Measurements from ENCODE around the gene C11orf42. TPM values are rescaled to one million over a fixed set of nuclear protein-coding genes. Genes with fewer than 3 reads are reported as not detected.
A peak's percentile ranks its signal among the peaks of the same experiment; 100 is the strongest.

The C11orf42 gene
- total RNA-seq, 1 experiment from 2014 or later, result not detected

DNA sequence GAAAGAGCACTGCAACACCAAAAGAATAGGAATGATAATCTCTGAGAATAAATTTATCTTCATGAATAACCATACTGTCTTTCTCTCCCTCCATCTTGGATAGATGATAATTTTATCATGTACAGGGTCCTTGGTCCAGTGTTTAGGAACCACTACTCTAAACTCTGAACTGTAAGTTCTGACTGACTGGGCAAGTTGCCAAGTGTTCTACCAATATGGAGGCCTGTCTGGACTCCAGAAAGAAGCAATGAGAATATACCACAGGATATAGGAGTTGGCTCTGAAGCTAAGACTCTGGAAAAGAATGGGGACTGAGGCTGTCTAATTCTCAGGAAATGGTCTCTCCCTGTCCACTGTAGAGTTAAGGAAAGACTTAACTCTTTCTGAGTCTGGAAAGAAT is 27.5 kb downstream of the C11orf42 start:
- Histone ChIP-seq H3K9me3 (ENCODE audit: low read depth, low read length, poor library complexity, severe bottlenecking) (no peaks in the 10 kb centered on the region), H3K27me3 (replicated peaks; ENCODE audit: insufficient read depth, low read depth, low read length, poor library complexity) (no peaks in the 10 kb centered on the region), H3K27ac (ENCODE audit: low read depth, low read length, poor library complexity, severe bottlenecking) (no peak overlapping the region), H3K36me3 (ENCODE audit: insufficient read depth, low read length, poor library complexity, severe bottlenecking) (no peaks in the 10 kb centered on the region), H3K4me3 (ENCODE audit: low read depth, low read length, poor library complexity, severe bottlenecking) (peak overlapping the region; percentile 96), H3K4me1 (ENCODE audit: insufficient read depth, low read length, poor library complexity, severe bottlenecking) (no peaks in the 10 kb centered on the region)
- ChIA-PET POLR2A (ENCODE audit: low non-redundant PET) (no interaction called here), CTCF (no interaction called here)
- intact Hi-C loops (cut with micrococcal nuclease; ENCODE audit: unreplicated experiment), result loop anchor here (10.0 kb wide), 1 partner anchor 232 kb away; no protein-coding TSS in a partner anchor
- BruUV-seq (replicated peaks), result TSS peak; percentile 26
- TF ChIP-seq, protein P1, sequence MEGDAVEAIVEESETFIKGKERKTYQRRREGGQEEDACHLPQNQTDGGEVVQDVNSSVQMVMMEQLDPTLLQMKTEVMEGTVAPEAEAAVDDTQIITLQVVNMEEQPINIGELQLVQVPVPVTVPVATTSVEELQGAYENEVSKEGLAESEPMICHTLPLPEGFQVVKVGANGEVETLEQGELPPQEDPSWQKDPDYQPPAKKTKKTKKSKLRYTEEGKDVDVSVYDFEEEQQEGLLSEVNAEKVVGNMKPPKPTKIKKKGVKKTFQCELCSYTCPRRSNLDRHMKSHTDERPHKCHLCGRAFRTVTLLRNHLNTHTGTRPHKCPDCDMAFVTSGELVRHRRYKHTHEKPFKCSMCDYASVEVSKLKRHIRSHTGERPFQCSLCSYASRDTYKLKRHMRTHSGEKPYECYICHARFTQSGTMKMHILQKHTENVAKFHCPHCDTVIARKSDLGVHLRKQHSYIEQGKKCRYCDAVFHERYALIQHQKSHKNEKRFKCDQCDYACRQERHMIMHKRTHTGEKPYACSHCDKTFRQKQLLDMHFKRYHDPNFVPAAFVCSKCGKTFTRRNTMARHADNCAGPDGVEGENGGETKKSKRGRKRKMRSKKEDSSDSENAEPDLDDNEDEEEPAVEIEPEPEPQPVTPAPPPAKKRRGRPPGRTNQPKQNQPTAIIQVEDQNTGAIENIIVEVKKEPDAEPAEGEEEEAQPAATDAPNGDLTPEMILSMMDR (conservative IDR thresholded peaks at IDR 0.05; ENCODE audit: low read depth, low read length), result no peak
- TF ChIP-seq EZH2 (IDR thresholded peaks at IDR 0.05; ENCODE audit: borderline replicate concordance, low read depth, low read length, poor library complexity, severe bottlenecking), result no peak
- no peak for DNase-seq (ENCODE audit: low spot score)

DNA sequence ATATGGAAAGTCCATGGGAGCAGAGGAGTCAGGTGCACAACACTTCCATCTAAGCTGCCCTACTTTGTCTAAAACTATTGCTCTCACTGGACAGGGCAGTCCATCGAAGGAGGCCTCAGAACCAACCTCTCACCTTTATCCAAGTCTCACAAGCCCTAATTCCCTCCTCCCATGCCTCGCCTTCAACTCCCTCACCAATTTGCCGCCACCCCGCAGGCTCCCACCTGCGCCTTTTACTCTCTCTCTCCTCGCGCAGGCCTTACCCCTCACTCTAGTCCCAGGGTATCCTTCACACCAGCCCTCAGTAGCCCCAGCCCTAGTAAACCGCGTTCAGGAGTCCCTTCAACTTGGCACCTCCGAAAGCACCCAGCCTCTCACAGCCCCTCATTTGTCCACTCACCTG is 28.6 kb downstream of the C11orf42 start:
- no peak for TF ChIP-seq EZH2 (IDR thresholded peaks at IDR 0.05; ENCODE audit: borderline replicate concordance, low read depth, low read length, poor library complexity, severe bottlenecking)
- CTCF ChIA-PET, result interaction anchor here (0.6 kb wide), 1 partner anchor 145 kb away, joined by 3 read pairs; no protein-coding TSS in a partner anchor
- intact Hi-C loops (cut with micrococcal nuclease; ENCODE audit: unreplicated experiment), result loop anchor here (10.0 kb wide), 1 partner anchor 231 kb away; no protein-coding TSS in a partner anchor
- H3K27me3 ChIP-seq (replicated peaks; ENCODE audit: insufficient read depth, low read depth, low read length, poor library complexity), result no peaks in the 10 kb centered on the region
- POLR2A ChIA-PET (ENCODE audit: low non-redundant PET), result no interaction called here
- peak overlapping the region; percentile 73 for H3K27ac ChIP-seq (ENCODE audit: low read depth, low read length, poor library complexity, severe bottlenecking)
- no peak for DNase-seq (ENCODE audit: low spot score)
- H3K9me3 ChIP-seq (ENCODE audit: low read depth, low read length, poor library complexity, severe bottlenecking), result no peaks in the 10 kb centered on the region
- no TSS peak for BruUV-seq (replicated peaks)
- H3K36me3 ChIP-seq (ENCODE audit: insufficient read depth, low read length, poor library complexity, severe bottlenecking), result no peaks in the 10 kb centered on the region
- peak overlapping the region; percentile 96 for H3K4me3 ChIP-seq (ENCODE audit: low read depth, low read length, poor library complexity, severe bottlenecking)
- no peaks in the 10 kb centered on the region for H3K4me1 ChIP-seq (ENCODE audit: insufficient read depth, low read length, poor library complexity, severe bottlenecking)

DNA sequence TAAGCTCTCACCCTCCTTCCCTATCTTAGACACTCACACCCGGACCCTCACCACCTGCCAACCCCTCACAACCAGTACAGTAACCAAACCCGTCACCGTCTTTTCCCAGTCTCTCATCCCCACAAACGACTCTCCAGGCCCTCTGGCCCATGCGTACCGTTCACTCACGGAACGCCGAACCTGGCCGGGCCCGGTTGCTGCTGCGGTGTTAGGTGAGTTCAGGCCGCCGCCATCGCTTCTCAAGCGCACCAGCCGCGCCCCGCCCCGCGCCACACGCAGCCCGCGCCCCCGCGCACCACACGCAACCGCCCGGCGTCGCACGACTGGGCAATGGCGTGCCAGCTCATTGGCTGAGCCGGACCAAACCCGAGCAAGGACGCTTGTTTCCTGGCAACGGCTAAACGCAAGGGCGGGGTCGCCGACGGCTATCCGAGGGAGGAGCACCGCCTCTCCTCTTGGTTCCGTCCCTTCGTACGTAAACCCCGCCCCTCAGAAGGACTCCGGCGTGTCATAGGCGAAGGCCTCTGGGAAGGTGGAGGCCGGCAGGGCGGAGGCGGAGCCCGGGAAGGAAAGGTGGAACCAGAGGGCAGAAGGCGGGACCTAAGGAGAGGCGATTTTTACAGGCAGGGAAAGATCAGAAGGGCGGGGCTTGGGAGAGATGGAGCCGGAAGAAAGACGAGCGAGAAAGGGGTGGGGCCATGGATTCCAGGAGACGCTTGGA is 29.2 kb downstream of the C11orf42 start, which contains the start of gene FHIP1B:
Gene FHIP1B (minus strand): TSS at position 250 of the 721 bp plus-strand sequence. CDS start 10,120 bp downstream, outside the sequence.
- H3K27ac ChIP-seq (ENCODE audit: low read depth, low read length, poor library complexity, severe bottlenecking), result peak within 1 kb of the TSS; percentile 73
- CTCF ChIA-PET, result interaction anchor here (0.6 to 1.2 kb wide), 2 partner anchors 128 to 145 kb away, joined by 3 read pairs; no protein-coding TSS in a partner anchor
- no peak for TF ChIP-seq EZH2 (IDR thresholded peaks at IDR 0.05; ENCODE audit: borderline replicate concordance, low read depth, low read length, poor library complexity, severe bottlenecking)
- TF ChIP-seq, protein P1 (conservative IDR thresholded peaks at IDR 0.05; ENCODE audit: low read depth, low read length), result no peak
- POLR2A ChIA-PET (ENCODE audit: low non-redundant PET), result no interaction called here
- H3K36me3 ChIP-seq (ENCODE audit: insufficient read depth, low read length, poor library complexity, severe bottlenecking), result no peaks in the 10 kb centered on the region
- H3K27me3 ChIP-seq (replicated peaks; ENCODE audit: insufficient read depth, low read depth, low read length, poor library complexity), result no peaks in the 10 kb centered on the region
- H3K4me3 ChIP-seq (ENCODE audit: low read depth, low read length, poor library complexity, severe bottlenecking), result peak within 1 kb of the TSS; percentile 96
- intact Hi-C loops (cut with micrococcal nuclease; ENCODE audit: unreplicated experiment), result loop anchor here (10.0 kb wide), 1 partner anchor 230 kb away; no protein-coding TSS in a partner anchor
- DNase-seq (ENCODE audit: low spot score), result peak; percentile 99
- H3K4me1 ChIP-seq (ENCODE audit: insufficient read depth, low read length, poor library complexity, severe bottlenecking), result no peaks in the 10 kb centered on the region
- H3K9me3 ChIP-seq (ENCODE audit: low read depth, low read length, poor library complexity, severe bottlenecking), result no peaks in the 10 kb centered on the region
- BruUV-seq (replicated peaks), result no TSS peak
